Nephron progenitor cell (in vitro differentiated cells): Measurements from ENCODE around the gene GPR107.
A peak's percentile ranks its signal among the peaks of the same experiment; 100 is the strongest.

Experiments used
- DNase-seq: peaks from one replicate; pipeline ENCODE4 v3.0.0; 2021
- H3K27ac Mint-ChIP-seq: 2 replicates; pipeline ENCODE4 v1.8.0; 2021; ENCODE audit warnings: mild to moderate bottlenecking, moderate library complexity, mixed read lengths
- H3K27me3 Mint-ChIP-seq: 2 replicates; pipeline ENCODE4 v1.8.0; 2021; ENCODE audit warnings: mild to moderate bottlenecking, low read depth, mixed read lengths; ENCODE audit not compliant: poor library complexity
- H3K36me3 Mint-ChIP-seq: 2 replicates; pipeline ENCODE4 v1.8.0; 2021; ENCODE audit warnings: low read depth, mixed read lengths
- H3K4me1 Mint-ChIP-seq: 2 replicates; pipeline ENCODE4 v1.8.0; 2021; ENCODE audit warnings: mixed read lengths
- H3K4me3 Mint-ChIP-seq: 2 replicates; pipeline ENCODE4 v1.8.0; 2021; ENCODE audit warnings: mild to moderate bottlenecking, moderate library complexity, mixed read lengths
- H3K9me3 Mint-ChIP-seq: 2 replicates; pipeline ENCODE4 v1.8.0; 2021; ENCODE audit warnings: mild to moderate bottlenecking, moderate library complexity, mixed read lengths
- TF ChIP-seq, protein P1 (sequence below): fragments of 200-600 bp; sonication (generic); IDR thresholded peaks from 2 replicates; pipeline ENCODE4 v1.5.0; 2021; ENCODE audit warnings: antibody characterized with exemption

Gene GPR107

DNA sequence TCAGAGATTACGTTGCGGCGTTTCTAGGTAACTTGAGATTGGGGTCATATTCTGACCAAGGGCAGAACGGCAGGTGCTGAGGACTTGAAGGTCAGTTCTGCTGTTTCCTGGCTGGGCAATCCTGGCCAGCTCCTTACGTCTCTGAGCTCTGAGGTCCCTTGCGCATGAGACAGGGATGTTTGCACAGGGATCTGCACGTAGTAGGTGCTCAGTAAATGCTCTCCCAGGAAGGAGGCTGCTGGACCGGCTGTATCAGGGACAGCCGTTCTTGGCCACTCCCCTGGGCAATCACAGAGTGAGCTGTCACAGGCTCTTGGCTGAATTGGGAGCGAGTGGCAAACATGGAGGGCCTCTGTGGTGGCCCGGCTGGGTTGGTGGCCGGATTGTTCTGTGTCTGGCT, 126.8 kb downstream of the GPR107 start:
- peaks cover 4% of the 10 kb centered on the region for H3K27me3 Mint-ChIP-seq
- no peak for DNase-seq
- H3K4me1 Mint-ChIP-seq = peaks cover 19% of the 10 kb centered on the region
- TF ChIP-seq, protein P1, sequence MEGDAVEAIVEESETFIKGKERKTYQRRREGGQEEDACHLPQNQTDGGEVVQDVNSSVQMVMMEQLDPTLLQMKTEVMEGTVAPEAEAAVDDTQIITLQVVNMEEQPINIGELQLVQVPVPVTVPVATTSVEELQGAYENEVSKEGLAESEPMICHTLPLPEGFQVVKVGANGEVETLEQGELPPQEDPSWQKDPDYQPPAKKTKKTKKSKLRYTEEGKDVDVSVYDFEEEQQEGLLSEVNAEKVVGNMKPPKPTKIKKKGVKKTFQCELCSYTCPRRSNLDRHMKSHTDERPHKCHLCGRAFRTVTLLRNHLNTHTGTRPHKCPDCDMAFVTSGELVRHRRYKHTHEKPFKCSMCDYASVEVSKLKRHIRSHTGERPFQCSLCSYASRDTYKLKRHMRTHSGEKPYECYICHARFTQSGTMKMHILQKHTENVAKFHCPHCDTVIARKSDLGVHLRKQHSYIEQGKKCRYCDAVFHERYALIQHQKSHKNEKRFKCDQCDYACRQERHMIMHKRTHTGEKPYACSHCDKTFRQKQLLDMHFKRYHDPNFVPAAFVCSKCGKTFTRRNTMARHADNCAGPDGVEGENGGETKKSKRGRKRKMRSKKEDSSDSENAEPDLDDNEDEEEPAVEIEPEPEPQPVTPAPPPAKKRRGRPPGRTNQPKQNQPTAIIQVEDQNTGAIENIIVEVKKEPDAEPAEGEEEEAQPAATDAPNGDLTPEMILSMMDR = no peak
- H3K27ac Mint-ChIP-seq = no peak overlapping the region
- no peaks in the 10 kb centered on the region for H3K9me3 Mint-ChIP-seq
- peaks cover 12% of the 10 kb centered on the region for H3K36me3 Mint-ChIP-seq
- no peak overlapping the region for H3K4me3 Mint-ChIP-seq

DNA sequence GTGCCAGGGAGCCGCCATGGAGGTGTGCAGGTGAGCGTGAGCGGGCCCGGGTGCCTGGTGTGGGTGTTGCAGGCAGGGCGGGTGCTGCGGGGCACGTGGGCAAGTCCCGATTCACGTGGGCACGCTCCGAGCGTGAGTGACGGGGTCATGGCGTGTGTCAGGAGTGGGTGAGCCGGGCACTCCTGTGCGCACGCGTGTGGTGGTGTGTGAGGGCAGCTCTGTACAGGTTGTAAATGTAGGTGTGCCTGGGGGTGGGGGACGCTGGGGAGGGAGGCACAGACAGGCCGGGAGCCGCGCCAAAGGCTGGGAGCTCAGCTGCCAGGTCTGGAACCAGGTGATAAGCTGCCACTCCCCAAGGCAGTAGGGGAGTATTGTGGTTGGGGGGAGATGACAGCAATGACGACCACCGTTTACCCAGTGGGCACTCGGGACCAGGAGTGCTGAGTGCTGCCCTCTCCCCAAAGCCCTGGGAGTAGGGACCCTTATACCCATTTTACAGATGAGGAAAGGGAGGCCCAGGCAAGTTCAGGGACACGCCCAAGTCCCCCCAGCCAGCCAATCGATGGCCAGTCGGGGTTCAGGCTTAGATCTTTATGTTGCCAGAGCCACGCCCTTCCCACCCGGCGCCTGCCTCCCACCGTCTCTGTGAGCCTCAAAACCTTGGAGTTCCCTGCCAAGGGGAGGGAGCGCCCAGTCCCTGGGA, 128.1 kb downstream of the GPR107 start:
- peaks cover 4% of the 10 kb centered on the region for H3K27me3 Mint-ChIP-seq
- TF ChIP-seq, protein P1 = no peak
- no peak overlapping the region for H3K27ac Mint-ChIP-seq
- no peaks in the 10 kb centered on the region for H3K9me3 Mint-ChIP-seq
- DNase-seq = no peak
- H3K36me3 Mint-ChIP-seq = peaks cover 12% of the 10 kb centered on the region
- H3K4me3 Mint-ChIP-seq = no peak overlapping the region
- peaks cover 32% of the 10 kb centered on the region for H3K4me1 Mint-ChIP-seq

DNA sequence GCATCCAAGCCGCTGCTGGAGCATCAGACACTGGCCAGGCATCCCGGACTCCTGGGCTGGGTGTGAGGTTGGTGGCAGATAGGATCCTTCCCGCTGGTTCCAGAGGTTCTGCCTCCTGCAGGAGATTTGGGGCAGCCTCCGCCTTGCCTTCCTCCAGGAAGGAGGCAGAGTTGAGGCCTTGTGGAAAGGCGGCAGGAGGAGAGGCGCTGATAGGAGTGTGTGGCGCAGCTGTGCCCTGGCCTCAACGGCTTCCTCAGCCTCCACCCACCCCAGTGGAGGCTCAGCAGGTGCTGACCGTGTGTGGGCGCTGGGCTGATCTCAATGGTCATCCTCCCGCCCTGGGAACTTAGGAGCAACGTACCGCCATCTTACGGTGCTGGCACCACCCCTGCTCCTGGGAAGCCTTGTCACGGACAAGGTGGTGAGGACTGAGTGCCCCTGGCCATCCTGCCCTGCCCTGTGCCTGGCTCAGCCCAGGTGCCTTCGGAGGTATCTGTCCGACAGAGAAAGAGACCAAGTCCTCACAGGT, 128.7 kb downstream of the GPR107 start:
- H3K27ac Mint-ChIP-seq = no peak overlapping the region
- H3K27me3 Mint-ChIP-seq = peaks cover 4% of the 10 kb centered on the region
- peaks cover 38% of the 10 kb centered on the region for H3K4me1 Mint-ChIP-seq
- no peak overlapping the region for H3K4me3 Mint-ChIP-seq
- TF ChIP-seq, protein P1 = no peak
- no peaks in the 10 kb centered on the region for H3K9me3 Mint-ChIP-seq
- DNase-seq = no peak
- H3K36me3 Mint-ChIP-seq = peaks cover 12% of the 10 kb centered on the region

DNA sequence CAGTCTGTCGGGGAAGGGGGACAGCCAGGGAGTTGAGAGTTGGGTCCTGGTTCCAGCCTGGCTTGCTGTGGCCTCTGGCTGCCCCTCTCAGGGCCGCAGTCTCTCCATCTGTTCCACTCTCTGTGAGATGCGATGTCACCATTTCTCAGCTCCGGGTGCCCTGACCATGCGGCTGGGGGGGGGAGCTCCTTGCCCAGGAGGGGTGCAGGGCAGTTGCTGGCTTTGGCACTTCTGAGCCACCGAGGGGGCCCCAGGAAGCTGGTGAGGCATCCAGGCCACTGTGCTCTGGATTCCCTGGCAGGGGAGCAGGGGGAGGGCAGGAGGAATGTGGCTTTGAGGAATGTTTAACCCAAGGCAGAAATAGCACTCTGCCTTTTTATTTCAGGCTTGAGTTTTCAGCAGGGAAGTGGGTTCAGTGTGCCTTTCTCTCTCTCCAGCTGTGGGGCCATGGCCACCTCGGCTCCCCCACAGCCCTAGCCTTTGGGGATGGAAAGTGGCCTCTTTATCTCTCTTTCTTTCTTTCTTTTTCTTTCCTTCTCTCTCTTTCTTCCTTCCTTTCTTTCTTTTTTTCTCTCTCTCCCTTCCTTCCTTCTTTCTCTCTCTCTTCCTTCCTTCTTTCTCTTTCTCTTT, 129.5 kb downstream of the GPR107 start:
- H3K4me1 Mint-ChIP-seq = peaks cover 46% of the 10 kb centered on the region
- no peak overlapping the region for H3K4me3 Mint-ChIP-seq
- H3K9me3 Mint-ChIP-seq = no peaks in the 10 kb centered on the region
- TF ChIP-seq, protein P1 = no peak
- peaks cover 12% of the 10 kb centered on the region for H3K36me3 Mint-ChIP-seq
- DNase-seq = no peak
- H3K27ac Mint-ChIP-seq = peak overlapping the region; percentile 98
- peaks cover 4% of the 10 kb centered on the region for H3K27me3 Mint-ChIP-seq

- Mint-ChIP-seq H3K36me3 (peaks cover 2% of the 10 kb centered on the region), H3K27me3 (peaks cover 9% of the 10 kb centered on the region), H3K27ac (peak overlapping the region; percentile 96), H3K4me1 (peaks cover 58% of the 10 kb centered on the region), H3K9me3 (no peaks in the 10 kb centered on the region), H3K4me3 (no peak overlapping the region)
- TF ChIP-seq, protein P1 = no peak
- no peak for DNase-seq
Observed at GRCh38 chr9:130185017-130185416, 131.3 kb downstream of the GPR107 start.
